GM21381 (cell line): ENCODE data around the gene SCNN1A.

Experiments
- ATAC-seq: cut with Tn5 transposase; IDR thresholded peaks from one replicate; pipeline ENCODE4 v1.9.1; 2021; ENCODE audit warnings: mild to moderate bottlenecking, moderate library complexity; ENCODE audit not compliant: unreplicated experiment

SCNN1A gene

DNA sequence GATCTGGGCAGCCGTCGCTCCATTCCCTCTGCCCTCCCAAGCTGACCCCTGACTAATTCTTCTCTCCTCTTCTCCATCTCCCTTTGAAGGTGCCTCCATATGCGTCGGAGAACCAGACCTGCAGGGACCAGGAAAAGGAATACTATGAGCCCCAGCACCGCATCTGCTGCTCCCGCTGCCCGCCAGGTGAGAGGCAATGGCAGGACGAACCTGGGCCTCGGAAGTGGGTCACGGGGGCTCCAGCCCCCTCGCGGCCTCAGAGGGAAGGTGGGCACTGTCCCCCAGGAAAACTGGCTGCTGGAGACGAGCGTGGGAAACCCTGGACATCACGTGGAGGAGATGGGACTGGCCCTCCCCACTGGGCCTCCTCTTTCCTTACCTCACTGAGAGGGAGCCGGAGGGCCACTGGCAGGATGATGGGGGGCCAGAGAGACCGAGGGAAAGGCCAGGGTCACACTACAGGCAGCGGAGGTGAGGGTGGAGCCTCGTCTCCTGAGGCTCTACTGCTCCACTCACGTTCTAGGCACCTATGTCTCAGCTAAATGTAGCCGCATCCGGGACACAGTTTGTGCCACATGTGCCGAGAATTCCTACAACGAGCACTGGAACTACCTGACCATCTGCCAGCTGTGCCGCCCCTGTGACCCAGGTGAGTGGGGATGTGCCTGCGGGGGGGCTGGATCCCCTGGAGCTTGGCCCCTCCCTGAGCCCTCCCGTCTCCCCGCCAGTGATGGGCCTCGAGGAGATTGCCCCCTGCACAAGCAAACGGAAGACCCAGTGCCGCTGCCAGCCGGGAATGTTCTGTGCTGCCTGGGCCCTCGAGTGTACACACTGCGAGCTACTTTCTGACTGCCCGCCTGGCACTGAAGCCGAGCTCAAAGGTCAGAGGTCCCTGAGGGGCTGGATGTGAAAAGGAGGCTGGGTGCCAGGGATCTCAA lies 9.4 kb upstream of the SCNN1A start:
- no peak for ATAC-seq

DNA sequence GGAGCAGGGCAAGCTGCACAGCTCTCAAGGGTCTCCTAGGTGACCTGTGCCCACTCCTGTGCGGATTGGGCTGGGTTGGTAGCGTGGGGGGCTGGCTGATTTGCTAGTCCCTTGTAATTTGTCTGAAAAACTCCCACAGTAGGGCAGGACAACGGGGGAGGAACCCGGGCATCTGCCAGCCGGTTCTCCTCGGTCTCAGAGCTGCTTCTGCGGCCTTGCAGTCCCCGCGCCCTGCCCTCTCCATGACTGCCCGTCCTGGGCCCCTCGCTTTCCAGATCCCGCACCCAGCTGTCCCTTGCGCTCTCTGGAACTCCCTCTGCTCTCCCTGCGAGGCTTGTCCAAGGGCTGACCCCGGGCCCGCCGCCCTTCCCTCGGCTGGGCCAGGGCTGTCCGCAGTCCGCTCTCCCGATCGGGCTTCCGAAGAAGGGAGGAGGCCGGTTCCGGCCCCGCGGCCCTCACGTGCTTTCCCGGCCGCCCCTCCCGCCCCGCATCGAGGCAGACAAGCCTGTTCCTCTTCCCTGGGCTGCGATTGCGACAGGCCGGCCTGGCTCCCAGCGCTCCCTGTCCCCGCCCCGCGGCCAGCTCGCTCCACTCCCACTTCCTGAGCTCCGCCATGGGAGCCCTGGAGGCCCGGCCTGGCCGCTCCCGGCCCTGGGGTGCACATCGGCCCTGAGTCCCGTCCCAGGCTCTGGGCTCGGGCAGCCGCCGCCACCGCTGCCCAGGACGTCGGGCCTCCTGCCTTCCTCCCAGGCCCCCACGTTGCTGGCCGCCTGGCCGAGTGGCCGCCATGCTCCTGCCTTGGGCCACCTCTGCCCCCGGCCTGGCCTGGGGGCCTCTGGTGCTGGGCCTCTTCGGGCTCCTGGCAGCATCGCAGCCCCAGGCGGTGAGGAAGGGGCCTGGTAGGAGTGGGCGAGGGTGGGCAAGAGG lies 8.5 kb upstream of the SCNN1A start, which contains the start of gene LTBR:
TSS of gene LTBR (plus strand) at position 591 of the 927 bp plus-strand sequence. CDS start at position 788, 197 bp downstream.
- no peak for ATAC-seq

DNA sequence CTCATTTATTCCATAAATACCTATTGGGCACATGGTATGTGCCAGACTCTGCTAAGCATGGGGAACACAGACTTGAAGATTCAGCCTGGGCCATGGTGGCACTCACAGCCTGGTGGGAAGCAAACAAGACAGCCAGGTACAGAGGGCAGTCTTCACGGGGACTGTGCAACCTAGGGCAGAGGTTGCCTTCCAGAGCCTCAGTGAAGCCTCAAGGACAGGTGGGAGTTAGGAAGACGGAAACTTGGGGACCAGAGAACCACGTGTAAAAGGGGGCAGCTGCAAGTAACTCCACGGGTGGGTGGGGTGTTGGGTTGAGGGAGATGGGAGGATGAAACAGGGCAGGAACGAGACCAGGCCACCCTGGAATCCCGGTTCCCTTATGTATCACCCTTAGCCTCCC lies 7.6 kb upstream of the SCNN1A start:
- no peak for ATAC-seq

DNA sequence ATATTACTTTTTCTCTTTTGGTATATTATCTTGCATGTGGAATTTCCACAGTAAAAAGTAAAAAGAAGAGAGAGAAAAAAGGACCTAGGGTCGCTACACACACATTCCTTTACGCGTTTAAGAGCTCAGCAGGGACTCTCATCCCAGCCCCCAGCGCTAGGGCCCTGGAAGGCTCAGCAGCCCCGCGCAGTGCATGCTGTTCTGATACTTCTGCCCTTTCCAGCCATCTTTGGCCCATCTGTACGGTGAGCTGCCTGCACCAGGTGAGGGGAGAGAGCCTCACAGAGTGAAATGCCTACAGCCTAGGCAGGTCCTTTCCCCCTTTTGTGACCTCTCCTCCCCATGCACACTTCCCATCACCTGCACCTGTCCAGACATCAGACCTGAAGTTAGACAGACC lies 7.0 kb upstream of the SCNN1A start:
- ATAC-seq, result no peak

DNA sequence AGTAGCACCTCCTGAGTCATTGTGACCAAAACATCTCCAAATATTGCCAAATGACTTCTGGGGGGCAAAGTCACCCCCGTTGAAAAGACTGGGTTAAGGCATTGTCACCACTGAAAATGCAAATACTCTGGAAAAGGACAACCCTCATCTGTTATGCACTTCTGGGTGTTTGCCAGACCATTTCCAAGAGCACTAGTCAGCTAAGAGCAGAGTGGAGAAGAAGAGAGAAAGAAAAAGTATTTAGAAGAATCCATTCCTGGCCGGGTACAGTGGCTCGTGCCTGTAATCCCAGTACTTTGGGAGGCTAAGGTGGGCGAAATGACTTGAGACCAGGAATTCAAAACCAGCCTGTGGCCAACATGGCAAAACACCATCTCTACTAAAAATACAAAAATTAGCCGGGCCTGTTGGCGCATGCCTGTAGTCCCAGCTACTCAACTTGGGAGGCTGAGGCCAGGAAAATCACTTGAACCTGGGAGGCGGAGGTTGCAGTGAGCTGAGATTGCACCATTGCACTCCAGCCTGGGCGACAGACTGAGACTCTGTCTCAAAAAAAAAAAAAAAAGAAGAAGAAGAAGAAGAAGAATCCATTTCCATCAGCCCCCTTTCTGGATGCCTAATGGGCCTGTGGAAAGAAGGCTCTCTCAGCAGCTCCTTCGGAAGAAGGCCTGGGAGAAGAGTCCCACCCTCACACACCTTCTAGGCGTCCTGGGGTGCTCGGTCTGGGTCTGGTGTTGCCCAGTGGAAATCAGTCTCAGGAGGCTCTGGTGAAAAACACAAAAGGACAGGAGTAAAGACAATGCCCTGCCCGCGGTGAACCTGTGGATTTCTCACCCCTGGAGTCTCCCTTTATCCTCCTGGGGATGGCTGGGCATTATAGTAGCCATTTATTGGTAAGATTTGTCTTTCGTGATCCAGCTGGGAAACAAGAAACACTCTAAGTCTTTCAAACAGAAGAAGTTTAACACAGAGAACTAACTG lies 5.1 kb upstream of the SCNN1A start:
- ATAC-seq, result no peak

DNA sequence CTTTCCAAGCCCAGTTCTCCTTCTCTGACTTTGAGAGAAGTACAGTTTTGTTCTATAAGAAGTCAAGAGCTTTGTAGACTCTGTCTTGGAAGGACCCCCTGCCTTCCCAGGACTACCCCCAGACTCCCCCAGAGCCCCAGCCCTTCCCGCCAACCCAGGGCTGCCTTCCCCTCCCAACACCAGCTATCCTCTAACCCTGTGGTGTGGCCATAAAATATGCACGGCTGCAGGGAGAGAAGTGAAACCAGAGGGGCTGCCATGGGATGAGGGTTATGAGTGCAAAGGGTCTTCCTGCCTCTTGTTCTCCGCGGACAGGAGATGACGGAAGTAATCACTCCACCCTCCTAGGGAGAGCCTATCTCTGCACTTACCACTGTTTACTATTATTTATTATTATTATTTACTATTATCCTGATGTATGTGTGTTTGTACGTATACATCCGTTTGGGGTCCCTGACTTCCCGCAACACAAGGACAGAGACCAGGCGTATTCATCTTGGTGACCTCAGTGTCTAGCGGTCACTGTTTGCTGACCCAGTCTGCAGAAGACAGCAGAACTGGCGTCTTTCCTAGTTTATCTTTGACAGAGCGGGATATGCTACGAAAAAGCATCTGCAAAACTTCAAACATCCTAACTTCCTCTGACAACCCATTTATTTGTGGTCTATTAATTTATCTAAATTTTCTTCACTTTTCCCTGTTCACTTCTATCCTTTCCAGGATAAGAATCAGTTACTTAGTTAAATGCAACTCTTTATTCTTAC lies 3.5 kb upstream of the SCNN1A start:
- no peak for ATAC-seq

DNA sequence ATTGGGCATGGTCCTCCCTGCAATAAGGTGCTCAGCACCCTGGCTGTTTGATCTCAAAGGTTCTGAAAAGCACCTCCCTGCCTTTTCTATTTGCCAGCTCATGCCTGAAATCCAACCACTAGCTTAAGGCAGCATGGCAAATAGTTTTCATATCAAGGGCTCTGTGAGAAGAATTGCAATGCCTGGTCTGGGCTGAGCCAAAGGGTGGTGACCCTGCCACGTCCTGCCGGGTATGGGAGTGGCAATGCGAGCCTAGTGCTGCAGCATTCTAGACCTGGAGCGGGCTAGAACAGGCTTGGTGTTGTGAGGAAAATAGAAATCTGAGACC lies 2.3 kb upstream of the SCNN1A start:
- ATAC-seq, result no peak

DNA sequence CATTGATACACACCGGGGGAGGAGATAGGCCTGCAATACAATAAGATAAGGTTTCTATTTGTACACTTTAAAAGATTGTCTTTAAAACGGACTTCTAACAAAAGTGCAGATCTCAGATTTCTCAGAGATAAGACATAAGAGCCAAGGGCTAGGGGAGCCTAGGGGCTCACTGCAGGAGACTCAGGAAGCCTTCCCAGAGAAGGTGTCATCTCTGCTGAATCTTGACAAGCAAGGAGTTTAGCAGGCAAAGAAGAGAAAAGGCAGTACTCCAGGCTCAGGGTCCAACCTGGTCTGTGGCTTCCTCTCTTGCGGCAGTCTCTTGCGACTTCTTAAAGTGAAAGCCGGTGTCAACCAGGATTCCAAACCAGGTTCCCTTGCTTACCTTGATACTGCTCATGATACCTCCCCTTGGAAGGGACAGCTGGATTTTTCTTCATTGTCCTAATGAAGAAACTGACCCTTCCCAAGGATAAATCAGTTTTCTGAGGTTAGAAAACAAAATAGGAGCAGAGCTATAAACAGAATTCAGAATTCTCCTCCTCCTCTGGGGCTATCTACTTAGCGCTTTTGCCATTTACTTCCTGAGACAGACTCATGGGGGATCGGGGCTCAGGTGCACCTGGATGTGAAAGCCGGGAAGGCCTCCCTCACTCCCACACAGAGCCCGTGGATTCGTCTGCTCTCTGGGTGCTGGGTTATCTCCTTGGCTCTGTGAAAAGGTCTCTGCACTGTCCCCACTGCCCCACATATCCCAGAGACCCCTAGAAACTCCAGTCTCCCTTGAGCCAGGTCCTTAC lies 1.7 kb upstream of the SCNN1A start:
- no peak for ATAC-seq

DNA sequence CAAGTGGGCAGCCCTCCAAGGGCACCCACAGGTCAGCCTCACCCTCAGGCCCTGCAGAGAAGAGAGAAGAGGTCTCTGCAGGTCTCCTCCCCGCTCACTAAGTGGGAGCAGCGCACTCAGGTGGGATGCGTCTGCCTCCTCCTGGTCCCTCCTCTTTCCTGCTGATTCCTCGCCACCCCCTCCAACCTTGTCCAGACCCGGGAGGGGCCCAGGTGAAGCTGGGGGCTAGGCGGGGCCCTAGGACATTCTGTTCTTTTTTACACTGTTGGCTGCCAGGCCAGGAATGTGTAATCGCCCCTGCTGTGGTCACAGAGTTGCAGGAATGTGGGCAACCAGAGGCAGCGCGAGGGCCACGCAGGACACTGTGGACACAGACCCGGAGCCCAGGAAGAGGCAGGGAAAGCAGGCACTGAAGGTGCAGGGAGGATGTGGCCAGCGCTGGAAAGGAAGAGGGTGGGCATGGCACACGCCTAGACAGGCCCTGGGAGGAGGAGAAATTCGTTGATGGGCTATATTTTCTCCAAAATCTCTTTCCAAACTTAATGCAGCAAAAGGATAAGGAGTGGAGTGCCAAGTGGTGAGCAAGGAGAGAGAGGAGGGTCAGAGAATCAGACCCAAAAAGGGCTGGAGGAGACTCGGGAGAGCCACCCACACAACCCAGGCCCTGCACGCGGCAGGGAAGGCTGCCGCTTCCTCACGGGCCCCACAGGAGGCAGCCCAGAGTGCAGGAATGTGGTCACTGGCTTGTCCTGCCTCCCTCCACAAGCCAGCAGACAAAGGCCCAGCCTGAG lies 911 bp upstream of the SCNN1A start:
- ATAC-seq, result no peak

DNA sequence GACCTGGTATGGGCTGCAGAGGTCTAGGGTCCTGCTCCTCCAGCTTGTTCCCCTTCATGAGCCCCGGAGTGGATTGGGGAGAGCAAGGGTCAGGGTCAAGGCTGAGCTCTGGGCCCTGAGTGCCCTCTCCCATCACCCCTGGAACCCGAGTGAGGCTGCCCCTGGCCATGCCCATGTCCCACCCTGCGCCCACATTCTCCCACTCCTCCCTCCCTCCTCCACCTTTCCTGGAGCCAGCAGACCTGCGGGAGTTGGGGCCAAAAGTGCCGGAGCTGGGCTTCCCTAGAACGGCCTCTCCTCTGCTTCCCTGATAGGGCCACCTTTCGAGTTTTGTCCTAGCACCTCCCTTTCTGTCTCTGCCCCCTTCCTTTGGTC lies 590 bp downstream of the SCNN1A start:
- no peak for ATAC-seq

DNA sequence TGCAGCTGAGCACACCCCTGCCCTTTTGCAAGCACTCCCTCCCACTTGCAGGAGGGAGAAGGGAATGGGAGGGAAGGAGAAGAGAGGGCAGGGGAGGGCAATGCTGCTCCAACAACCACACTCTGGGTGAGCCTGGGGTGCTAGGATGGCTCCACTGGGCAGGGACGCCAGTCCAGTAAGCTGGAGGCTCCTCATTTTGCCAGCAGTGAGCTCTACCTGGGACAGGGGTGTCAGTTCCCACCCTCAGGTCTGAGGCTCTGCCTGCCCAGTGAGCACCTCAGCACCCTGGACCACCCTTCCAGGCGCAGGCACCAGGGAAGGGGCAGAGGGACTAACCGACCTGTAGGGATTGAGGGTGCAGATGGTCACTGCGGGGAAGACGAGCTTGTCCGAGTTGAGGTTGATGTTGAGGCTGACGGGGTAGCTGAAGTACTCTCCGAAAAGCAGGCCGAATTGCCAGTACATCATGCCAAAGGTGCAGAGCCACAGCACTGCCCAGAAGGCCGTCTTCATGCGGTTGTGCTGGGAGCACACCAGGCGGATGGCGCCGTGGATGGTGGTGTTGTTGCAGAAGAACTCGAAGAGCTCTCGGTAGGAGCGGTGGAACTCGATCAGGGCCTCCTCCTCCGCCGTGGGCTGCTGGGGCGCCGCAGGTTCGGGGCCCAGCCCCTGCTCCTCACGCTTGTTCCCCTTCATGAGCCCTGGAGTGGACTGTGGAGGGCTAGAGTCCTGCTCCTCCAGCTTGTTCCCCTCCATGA lies 1.2 kb downstream of the SCNN1A start:
- ATAC-seq, result no peak

DNA sequence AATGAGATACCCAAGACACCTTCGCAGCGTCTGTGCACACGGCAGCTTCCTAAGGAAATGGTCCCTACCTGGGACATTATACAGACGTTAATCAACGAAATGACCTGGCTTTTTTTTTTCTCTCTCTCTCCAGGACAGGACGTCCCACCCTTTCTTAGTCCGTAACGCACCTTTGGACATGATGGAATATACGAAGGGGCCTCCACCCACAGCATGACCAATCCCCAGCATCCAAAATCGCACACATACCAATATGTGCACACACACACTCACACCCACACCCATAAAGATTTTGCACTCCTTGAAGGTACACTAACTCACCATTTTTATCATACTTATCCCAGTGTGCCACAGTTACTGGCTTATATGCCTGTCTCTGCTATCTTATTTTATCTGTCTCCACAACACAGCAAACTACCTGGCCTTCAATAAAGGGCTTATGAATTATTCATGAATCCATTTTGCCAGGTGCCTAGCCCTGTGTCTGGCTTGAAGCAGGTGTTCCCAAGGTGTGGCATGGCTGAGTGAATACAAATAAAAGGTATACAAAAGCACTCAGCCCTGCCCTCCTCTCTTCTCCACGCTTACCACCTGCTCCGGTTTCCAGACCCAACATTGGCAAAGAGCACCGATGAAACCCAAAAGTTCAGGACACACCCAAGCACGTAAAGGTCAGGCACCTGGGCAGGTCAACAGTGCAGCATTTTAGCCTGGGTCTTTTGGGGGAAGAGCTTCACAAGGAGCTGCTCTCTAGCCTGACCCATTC lies 2.2 kb downstream of the SCNN1A start:
- ATAC-seq, result no peak

DNA sequence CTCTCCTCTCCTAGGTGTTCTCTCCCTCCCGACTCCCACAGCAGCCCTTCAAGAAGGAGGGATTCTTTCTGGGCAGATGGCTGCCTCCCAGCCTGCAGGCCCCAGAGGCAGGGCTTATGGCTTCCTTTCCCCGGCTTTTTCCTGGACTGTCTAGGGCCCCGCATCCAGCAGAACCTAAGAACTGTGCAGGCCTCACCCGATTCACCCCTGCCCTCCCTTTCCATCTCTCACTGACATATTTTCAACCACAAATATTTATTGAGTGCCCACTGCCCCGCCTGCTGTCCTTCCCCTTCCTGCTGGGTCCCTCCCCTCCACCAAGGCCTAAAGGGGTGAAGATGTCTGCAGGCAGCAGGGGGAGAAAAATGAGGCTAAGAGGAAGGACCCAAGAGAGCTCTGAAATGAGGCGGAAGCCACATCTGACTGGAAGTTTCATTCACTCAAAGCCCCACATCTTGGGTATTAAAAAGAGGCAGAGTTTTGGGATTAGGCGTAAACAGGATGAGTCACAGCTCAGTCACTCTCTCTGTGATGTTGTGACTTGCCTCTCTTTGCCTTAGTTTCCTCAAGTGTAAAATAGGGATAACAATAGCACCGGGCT lies 2.9 kb downstream of the SCNN1A start:
- no peak for ATAC-seq

DNA sequence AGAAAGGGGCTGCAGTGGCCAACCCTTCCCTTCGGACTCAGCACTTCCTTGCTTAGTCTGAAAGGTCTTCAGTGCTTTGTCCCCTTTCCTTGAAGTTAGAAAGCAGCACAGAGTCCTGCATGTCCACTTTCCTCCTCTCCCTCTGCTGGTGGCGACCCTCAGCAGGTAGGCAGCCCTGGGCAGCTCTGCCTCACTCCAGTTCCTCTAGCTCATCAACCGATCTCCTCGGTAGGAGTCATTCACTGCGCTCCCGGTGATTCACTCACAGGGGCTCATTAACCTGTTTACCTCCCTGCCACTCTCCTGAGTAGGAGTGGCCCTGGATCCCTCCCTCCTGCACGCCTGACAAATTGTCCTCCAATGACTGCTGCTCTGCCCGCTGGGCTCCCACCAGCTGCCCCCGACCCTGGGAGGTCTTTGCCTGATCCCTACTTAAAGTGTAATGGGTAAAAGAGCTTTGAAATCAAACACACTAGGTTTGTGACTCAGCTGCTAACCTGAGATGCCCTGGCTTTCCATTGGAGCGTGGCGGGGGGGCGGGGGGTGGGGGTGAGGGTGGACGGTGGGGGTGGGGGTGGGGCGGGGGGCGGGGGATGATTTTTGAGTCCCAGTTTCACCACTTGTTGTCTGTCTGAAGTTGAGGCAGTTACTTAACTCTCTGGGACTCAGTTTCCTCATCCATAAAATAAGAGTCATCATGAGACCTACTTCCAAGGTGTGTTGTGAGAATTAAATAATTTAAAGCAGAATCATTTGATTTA lies 4.2 kb downstream of the SCNN1A start:
- ATAC-seq, result no peak

DNA sequence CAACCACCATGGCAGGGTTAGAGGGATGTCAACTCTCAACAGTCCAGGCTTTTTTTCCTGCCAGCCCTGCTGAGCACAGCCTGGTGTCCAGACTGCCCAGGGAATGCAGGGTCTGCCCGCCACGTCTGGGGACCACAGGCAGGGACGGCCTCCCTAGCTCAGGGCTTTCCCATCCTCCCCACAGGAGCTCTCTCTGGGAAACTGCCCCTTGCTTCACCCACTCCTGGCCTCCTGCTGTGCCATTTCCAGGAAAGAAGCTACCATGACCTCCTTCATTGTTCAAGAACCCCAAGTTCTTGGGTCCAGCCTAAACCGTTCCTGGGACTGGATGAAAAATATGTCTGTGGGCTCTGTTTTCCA lies 4.8 kb downstream of the SCNN1A start:
- no peak for ATAC-seq
